A673 (cell line): ENCODE data around the gene PSTPIP2. TPM values are rescaled to one million over a fixed set of nuclear protein-coding genes. Genes with fewer than 3 reads are reported as not detected.

ENCODE experiments used
- BruUV-seq: library from RNA; stranded (reverse); fragments of 400-500 nt; replicated peaks from 2 replicates; lab custom pipeline; 2021; lab: Mats Ljungman, UMichigan
- CTCF ChIA-PET: fragments of 300-600 bp; sonication (Branson Sonifier 250); formaldehyde crosslinking; loops from one replicate; lab custom pipeline; 2022; ENCODE audit warnings: antibody characterized with exemption; lab: Charles Lee
- POLR2A ChIA-PET: fragments of 300-600 bp; sonication (Branson Sonifier 250); formaldehyde crosslinking; loops from one replicate; lab custom pipeline; 2022; ENCODE audit warnings: antibody characterized with exemption; ENCODE audit not compliant: low non-redundant PET; lab: Charles Lee
- DNase-seq: peaks from one replicate; pipeline ENCODE4 v3.0.0-alpha.2; 2015; ENCODE audit warnings: low spot score
- H3K27ac ChIP-seq: fragments of 200-600 bp; sonication (generic); 2 replicates; pipeline ENCODE4 v1.5.1; 2016; ENCODE audit warnings: mixed run types, low read depth, mild to moderate bottlenecking, mixed read lengths, antibody characterized with exemption, low read length; ENCODE audit not compliant: poor library complexity, severe bottlenecking
- H3K27me3 ChIP-seq: fragments of 200-600 bp; sonication (generic); replicated peaks from 2 replicates; pipeline ENCODE4 v1.6.1; 2017; ENCODE audit warnings: mixed run types, low read depth, mild to moderate bottlenecking, mixed read lengths, antibody characterized with exemption, low read length; ENCODE audit not compliant: insufficient read depth, poor library complexity
- H3K36me3 ChIP-seq: fragments of 200-600 bp; sonication (generic); 2 replicates; pipeline ENCODE4 v1.6.1; 2016; ENCODE audit warnings: mixed run types, mild to moderate bottlenecking, mixed read lengths, antibody characterized with exemption, low read length; ENCODE audit not compliant: insufficient read depth, poor library complexity, severe bottlenecking
- H3K4me1 ChIP-seq: fragments of 200-600 bp; sonication (generic); 2 replicates; pipeline ENCODE4 v1.6.1; 2017; ENCODE audit warnings: mixed run types, mild to moderate bottlenecking, mixed read lengths, antibody characterized with exemption, low read length; ENCODE audit not compliant: insufficient read depth, poor library complexity, severe bottlenecking
- H3K4me3 ChIP-seq: fragments of 200-600 bp; sonication (generic); 2 replicates; pipeline ENCODE4 v1.5.1; 2016; ENCODE audit warnings: low read depth, mixed run types, mild to moderate bottlenecking, mixed read lengths, low read length; ENCODE audit not compliant: poor library complexity, severe bottlenecking
- H3K9me3 ChIP-seq: fragments of 200-600 bp; sonication (generic); 2 replicates; pipeline ENCODE4 v1.6.1; 2016; ENCODE audit warnings: mixed run types, low read depth, mild to moderate bottlenecking, mixed read lengths, antibody characterized with exemption, low read length; ENCODE audit not compliant: poor library complexity, severe bottlenecking
- EZH2 ChIP-seq: fragments of 200-600 bp; sonication (generic); IDR thresholded peaks from 2 replicates; pipeline ENCODE4 v1.6.1; 2017; ENCODE audit warnings: borderline replicate concordance, low read depth, mild to moderate bottlenecking, mixed read lengths, antibody characterized with exemption, low read length; ENCODE audit not compliant: poor library complexity, severe bottlenecking
- intact Hi-C: fragments of 100-400 bp; cut with micrococcal nuclease; formaldehyde crosslinking; loops from one replicate; pipeline ENCODE4 v1.10.0; 2022; ENCODE audit not compliant: unreplicated experiment
- total RNA-seq: library from RNA; stranded (reverse); gene quantifications from 2 replicates; pipeline ENCODE4 v1.2.3, GENCODE V29; 2021
- TF ChIP-seq, protein P1 (sequence below): fragments of 300-800, 200-600 bp; sonication (generic); conservative IDR thresholded peaks from 2 replicates; pipeline ENCODE4 v1.5.1; 2017; ENCODE audit warnings: low read depth, mild to moderate bottlenecking, antibody characterized with exemption, low read length, moderate library complexity, mixed read lengths

The PSTPIP2 gene
- total RNA-seq, 1 experiment from 2014 or later = 5.7 TPM

DNA sequence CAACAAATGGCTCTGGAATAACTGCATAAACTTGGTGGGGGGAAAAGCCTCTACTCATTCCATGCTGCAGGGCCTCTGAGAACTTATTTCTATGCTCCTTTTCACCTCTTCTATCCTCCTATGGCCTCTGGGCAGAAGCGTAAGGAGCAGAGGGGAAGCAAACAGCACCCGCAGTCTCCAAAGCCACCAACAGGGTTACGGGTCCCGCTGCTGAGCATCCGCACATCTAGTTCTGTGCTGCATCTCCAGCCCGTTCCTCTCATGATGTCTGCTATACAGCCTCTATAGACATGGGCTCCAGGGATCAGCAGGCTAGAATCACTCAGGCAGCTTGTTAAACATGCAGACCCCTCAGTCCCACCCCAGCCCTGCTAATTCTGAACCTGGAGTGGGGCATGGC, 25.9 kb downstream of the PSTPIP2 start:
- CTCF ChIA-PET = no interaction called here

DNA sequence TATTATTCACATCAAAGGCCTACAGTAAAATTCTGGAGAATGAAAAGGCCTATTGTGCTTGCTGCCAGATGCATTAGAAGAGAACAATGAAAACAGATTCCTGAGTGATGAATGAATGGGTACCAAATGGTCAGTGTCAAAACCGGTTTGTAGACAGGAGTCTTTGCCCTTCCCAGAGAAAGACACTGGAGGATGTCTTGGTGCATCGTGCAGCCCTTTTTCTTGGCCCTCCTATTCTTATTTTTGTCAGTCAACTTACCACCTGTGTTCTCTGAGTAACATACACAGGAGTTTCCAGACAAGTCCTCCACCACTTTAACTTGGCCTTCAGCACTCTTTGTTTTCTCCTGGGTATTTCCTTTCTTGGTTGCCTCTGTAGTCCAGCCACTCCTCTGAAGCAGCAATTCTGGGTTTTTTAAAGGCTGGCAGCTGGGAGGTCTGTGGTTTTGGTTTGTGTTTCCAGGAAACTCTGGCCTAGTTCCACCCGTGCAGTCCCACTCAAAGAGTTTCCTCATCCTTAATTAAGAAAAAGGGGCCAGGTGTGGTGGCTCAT, 29.4 kb downstream of the PSTPIP2 start:
- POLR2A ChIA-PET = no interaction called here
- no peak for DNase-seq
- TF ChIP-seq EZH2 = no peak
- TF ChIP-seq, protein P1, sequence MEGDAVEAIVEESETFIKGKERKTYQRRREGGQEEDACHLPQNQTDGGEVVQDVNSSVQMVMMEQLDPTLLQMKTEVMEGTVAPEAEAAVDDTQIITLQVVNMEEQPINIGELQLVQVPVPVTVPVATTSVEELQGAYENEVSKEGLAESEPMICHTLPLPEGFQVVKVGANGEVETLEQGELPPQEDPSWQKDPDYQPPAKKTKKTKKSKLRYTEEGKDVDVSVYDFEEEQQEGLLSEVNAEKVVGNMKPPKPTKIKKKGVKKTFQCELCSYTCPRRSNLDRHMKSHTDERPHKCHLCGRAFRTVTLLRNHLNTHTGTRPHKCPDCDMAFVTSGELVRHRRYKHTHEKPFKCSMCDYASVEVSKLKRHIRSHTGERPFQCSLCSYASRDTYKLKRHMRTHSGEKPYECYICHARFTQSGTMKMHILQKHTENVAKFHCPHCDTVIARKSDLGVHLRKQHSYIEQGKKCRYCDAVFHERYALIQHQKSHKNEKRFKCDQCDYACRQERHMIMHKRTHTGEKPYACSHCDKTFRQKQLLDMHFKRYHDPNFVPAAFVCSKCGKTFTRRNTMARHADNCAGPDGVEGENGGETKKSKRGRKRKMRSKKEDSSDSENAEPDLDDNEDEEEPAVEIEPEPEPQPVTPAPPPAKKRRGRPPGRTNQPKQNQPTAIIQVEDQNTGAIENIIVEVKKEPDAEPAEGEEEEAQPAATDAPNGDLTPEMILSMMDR = no peak

More for the DNA sequence above, 25.9 kb downstream of the PSTPIP2 start:
- Histone ChIP-seq H3K27me3 (no peaks in the 10 kb centered on the region), H3K27ac (no peak overlapping the region), H3K4me1 (no peaks in the 10 kb centered on the region), H3K9me3 (no peaks in the 10 kb centered on the region), H3K36me3 (no peaks in the 10 kb centered on the region), H3K4me3 (no peak overlapping the region)
- TF ChIP-seq EZH2 = no peak
- TF ChIP-seq, protein P1 = no peak
- intact Hi-C loops = no loop called here
- no peak for DNase-seq
- POLR2A ChIA-PET = no interaction called here
- BruUV-seq = no TSS peak

DNA sequence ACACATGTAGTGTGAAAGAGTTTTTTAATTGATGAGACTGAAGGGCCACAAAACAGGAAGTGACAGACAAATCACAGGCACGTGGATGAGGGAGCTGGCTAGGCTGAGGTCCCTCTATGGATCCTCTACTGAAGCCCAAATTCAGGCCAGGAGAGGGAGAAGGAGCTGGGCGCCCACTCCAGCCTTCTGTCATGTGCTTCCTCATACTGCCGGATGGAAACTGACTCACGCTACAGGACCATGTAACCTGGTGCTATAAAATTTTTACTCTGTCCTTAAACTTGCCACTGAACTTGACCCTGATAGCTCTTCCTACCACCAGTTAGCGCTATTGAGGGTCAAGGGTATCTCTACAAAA, 31.3 kb downstream of the PSTPIP2 start:
- no peak for DNase-seq
- POLR2A ChIA-PET = interaction anchor here (0.7 kb wide), 1 partner anchor 19 kb away, joined by 3 read pairs; no protein-coding TSS in a partner anchor
- Histone ChIP-seq H3K4me3 (no peak overlapping the region), H3K9me3 (no peaks in the 10 kb centered on the region), H3K36me3 (no peaks in the 10 kb centered on the region), H3K4me1 (no peaks in the 10 kb centered on the region), H3K27ac (no peak overlapping the region), H3K27me3 (no peaks in the 10 kb centered on the region)
- intact Hi-C loops = no loop called here
- no TSS peak for BruUV-seq
- no peak for TF ChIP-seq EZH2
- TF ChIP-seq, protein P1 = no peak
- CTCF ChIA-PET = no interaction called here

More for the DNA sequence above, 29.4 kb downstream of the PSTPIP2 start:
- intact Hi-C loops = no loop called here
- H3K4me3 ChIP-seq = no peak overlapping the region
- H3K27me3 ChIP-seq = no peaks in the 10 kb centered on the region
- no peaks in the 10 kb centered on the region for H3K36me3 ChIP-seq
- CTCF ChIA-PET = interaction anchor here (0.7 kb wide), 1 partner anchor 203 kb away, joined by 5 read pairs; no protein-coding TSS in a partner anchor
- no peak overlapping the region for H3K27ac ChIP-seq
- no peaks in the 10 kb centered on the region for H3K4me1 ChIP-seq
- BruUV-seq = no TSS peak
- no peaks in the 10 kb centered on the region for H3K9me3 ChIP-seq
